Fibroblast of upper back skin (primary cell): ENCODE results near the gene MTMR6.
A peak's percentile ranks its signal among the peaks of the same experiment; 100 is the strongest.

Experiments used
- DNase-seq: peaks from one replicate; pipeline ENCODE4 v3.0.0-alpha.2; 2013

MTMR6 gene

GRCh38 chr13:25215253-25215575 lies 72.1 kb downstream of the MTMR6 start:
- no peak for DNase-seq

- DNase-seq: peak; percentile 11
Measured at GRCh38 chr13:25214491-25215252, 72.6 kb downstream of the MTMR6 start.

GRCh38 chr13:25213715-25214114 lies 73.6 kb downstream of the MTMR6 start:
- DNase-seq: no peak

- DNase-seq: no peak
Measured at GRCh38 chr13:25210842-25211569, 76.3 kb downstream of the MTMR6 start.

GRCh38 chr13:25207291-25207810 lies 79.9 kb downstream of the MTMR6 start:
- no peak for DNase-seq

- no peak for DNase-seq
Measured at GRCh38 chr13:25204863-25205262, 82.4 kb downstream of the MTMR6 start.

- no peak for DNase-seq
Measured at GRCh38 chr13:25203127-25203740, 84.1 kb downstream of the MTMR6 start.

- DNase-seq: no peak
Measured at GRCh38 chr13:25200783-25201182, 86.5 kb downstream of the MTMR6 start.

- DNase-seq: no peak
Measured at GRCh38 chr13:25198647-25199046, 88.6 kb downstream of the MTMR6 start.

GRCh38 chr13:25196971-25197370 lies 90.3 kb downstream of the MTMR6 start:
- DNase-seq: no peak
